Stimulated activated CD8-positive, alpha-beta memory T cell treated with anti-CD3 and anti-CD28 coated beads, Interleukin-12 subunit alpha, Interleukin-12 subunit beta, amount 100 ng/mL, for 1 hour (primary cell): ENCODE measurements around the gene KIAA2012.

Experiments
- DNase-seq: peaks from one replicate; pipeline ENCODE4 v3.0.0-alpha.2; 2020; ENCODE audit warnings: low read depth

Gene KIAA2012

DNA sequence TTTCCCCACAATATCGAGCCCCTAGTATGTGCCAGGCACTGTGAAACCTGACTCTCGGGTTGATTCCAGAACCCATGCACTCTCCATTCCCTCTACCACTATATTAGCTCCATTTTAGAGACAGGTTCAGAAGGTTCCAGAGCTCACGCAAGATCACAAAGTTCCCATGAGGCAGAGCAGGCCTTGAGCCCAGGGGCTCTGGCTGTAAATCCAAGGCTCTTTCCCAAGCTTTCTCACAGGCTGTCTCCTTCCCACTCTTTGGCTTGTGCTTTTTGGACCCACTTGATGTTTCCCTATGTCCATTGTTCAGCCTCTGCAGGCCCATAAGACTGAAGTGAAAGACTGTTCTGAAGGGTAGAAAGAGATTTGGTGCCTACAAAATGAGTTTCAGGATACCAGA is 15.7 kb downstream of the KIAA2012 start:
- DNase-seq: no peak

DNA sequence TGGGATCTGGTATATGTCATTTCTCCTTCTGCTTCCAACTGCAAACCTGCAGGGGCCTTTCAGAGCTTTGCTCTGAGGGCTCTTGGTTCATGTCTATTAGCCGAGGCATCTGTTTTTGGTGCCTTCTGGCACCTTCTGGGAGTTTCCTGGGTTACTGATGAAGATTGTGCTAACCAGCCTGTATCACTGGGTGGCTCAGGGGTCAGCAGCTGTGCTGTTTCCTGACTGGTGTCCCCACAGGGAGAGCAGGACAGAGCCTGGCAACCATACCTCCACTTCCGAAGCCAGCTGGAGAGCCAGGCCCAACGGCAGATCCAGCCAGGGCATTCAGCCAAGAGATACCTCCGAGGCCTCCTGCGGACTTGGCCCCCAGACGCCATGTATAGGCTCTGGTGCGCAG is 17.5 kb downstream of the KIAA2012 start:
- no peak for DNase-seq

DNA sequence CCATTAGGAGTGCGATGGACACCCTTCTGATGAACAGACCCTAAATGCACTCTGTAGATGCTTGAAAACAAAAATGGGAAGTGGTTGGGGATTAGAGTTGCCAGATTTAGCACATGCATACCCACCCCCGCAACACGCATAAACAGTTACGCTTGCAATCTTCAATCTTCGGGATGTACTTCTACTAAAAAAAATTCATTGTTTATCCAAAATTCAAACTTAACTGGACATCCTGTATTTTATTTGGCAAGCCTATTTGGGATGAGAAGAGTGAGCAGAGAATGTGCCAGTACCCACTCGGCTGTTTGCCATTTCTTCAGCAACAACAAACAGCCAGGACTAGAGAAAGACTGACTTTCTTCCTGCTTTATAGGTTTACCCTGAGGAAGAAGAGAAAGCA is 18.4 kb downstream of the KIAA2012 start:
- no peak for DNase-seq

DNA sequence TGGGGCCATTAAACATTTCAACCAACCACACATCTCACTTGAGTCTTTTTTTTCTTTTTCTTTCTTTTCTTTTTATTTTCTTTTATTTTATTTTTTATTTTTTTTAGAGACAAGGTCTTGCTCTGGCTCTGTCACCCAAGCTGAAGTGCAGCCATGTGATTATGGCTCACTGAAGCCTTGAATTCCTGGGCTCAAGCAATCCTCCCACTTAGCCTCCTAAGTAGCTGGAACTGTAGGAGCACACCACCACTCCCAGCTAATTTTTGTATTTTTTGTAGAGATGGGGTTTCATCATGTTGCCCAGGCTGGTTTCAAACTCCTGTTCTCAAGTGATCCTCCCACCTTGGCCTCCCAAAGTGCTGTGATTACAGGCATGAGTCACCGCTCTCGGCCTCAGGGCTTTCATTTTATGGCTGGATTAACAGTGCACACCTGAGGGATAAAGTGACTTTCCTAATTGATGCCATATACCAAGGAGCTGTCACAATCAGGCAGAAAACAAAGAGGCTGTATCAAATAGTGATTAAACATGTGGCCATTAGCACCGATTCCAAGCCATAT is 21.5 kb downstream of the KIAA2012 start:
- DNase-seq: no peak

DNA sequence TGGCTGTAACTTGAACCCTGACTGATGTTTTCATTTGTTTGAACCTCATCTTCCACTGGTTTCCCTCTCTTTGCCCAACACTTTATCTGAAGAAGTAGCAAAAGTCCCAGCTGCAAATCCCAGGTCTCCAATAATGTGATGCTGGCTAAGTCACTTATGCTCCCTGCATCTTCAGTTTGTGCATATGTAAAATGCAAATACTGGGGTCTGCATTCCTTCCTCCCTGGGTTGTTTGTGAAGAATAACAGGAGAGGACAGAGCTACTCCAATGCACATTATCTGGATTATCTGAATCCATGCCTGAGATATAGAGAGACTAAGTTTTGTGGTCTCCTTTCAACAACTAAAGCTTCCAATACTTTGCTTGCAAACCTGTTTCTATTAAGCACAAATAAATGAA is 22.2 kb downstream of the KIAA2012 start:
- no peak for DNase-seq

DNA sequence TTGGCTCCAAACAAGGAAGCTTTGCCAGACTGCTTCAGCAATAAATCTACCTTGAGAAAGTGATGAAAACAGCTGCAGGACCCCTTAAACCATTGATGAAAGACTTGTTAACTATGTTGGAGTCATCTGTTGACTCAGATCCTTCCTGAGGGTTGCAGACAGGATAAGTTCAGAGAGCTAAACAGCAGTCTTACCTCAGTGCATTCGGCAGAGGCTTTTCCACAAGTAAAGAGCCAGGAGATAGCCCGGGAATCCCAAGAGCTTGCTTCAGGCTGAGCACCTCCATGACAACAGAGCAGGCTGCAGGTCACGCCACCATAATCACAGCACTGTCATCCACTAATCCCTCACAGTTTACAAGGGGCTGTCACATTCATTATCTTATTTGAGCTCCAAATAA is 23.7 kb downstream of the KIAA2012 start:
- DNase-seq: no peak

DNA sequence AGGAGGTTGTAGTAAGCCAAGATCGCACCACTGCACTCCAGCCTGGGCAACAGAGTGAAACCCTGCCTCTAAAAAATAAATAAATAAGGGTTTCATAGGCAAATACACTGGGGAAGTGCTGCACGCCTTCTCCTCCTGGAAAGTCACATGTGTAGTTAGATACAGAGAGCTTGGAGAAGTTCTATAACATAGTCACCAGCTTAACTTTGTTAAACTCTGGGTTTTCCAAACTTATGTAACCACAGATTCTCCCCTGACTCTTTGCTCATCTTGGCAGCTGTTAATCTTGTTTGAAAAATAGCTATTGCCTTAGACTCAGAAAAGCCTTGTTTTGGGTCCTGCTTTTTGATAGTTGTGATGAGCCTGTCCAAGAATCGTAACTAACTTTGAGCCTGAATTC is 25.2 kb downstream of the KIAA2012 start:
- DNase-seq: no peak

DNA sequence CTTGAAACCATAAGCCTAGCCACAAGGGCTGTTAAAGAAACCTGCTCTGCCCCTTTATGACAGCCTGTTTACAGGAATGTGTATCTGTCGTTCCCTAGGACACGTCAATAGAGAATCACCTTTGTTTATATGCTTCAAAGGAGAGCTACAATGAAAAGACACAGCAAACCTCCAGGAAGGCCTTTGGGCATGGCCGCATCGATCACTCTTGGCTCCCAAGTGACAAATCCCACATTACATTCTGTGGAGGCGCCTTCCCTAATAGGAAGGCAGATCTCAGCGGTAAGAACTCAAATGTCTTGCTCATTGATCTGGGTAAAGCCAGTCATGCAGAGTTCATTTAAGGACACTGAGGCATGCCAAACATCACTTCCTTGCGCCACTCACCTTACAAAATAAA is 26.5 kb downstream of the KIAA2012 start:
- DNase-seq: no peak

DNA sequence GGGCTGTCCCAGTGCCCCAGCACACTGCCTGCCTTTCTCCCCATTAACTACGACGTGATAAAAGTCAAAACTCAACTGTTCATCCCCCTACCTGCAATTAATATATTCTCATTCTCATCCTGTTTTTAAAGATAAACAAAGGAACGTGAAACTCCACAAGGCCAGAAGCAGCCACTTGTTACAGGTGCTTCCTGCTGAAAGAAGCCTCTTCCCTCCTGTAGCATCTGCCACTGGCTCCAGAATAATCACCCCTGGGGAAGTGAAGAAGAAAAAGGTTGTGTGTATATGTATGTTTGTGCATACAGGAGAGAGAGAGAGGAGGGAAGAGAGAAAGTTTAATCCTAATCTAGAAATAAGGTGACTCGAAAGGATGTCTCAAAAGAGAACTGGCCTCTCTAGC is 27.1 kb downstream of the KIAA2012 start:
- DNase-seq: no peak

DNA sequence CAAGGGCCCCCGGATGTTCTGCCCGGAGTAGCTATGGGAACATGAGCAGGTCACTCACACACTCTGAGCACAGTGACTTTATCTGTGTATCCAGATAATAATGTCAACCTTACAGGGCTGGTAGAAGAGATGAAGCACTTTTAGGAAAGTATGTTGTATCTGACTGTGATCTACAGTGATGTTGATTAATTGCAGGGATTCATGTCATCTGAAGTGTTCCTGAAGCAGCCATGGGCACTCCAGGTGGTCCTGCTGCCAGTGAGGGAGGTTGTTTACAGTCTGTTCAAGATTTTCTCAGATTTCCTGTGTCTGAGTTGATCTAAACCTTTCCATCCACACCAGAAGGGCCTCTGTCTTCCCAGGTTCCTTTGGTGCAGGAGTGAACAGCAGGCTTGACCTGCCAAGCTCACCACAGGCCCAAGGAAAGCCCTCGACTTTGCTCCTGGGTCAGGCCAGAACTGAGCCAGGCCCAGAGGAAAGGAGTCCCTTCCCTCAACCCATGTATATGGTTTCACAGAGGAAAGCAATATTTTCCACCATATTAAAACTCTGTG is 28.0 kb downstream of the KIAA2012 start:
- DNase-seq: no peak

DNA sequence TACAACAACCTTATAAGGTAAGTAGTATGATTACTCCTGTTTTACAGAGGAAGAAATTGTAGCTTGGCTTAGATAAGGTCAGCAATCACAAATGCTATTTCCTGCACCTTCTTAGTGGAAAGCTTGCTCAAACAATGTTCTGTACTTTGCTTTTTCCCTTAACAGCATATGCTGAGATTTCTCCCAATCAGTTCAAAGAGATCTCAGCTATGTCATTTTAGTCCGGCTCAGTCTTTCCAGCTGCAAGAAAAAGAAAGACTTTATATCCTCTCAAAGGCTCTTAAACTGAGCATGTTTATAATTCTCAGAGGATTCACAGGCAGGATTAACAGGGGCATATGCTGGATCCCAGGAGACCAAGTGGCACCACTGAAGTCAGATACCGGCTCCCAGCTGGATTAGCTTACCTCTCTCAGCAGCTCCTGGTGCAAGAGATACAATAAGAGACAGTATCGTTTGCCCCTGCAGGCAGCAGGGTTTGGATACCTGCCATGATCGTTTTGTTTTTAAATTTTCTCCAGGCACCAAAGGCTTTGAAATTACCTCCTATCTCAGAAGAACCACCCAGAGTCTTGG is 29.5 kb downstream of the KIAA2012 start:
- DNase-seq: no peak

DNA sequence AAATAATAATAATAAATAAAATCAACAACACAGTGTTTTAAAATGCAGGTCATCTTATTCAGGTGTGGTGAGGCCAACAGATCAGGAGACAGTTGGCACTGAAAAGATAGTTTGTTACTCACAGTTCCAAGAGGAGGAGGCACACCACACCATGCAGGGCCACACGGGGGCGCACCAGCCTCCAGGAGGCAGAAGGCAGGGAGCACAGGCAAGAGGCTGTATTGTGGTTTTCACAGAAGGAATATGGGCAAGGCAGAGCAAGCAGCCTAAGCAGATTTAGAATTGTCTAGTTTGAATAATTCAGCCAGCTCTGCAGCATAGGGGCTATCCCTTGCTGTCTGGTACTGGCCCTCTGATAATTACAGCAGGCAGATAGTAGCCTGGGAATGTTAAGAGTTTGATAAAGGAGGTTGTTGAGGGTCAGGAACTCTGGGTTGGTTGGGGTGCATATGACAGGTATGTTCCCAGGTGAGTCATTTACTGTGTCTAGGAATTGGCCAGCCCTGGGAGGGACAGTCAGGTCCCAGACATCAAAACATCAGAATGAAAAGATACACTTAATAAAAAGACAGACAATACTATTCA is 31.3 kb downstream of the KIAA2012 start:
- DNase-seq: no peak

DNA sequence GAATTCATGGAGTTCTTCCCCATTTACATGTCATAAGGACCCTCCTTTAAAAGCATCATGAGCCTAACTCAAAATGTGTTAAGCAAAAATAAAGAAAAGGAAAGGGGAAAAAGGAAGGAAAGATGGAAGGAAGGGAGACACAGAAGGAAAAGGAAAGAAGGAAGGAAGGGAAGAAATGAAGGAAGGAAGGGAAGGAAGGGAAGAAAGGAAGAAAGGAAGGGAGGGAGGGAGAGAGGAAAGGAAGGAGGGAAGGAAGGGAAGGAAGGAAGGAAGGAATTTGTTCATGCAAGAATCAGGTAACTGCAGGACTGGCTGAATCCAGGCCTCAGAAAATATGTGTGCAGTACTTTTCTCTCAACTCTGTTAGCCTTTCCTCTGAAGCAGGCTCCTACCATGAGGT is 32.0 kb downstream of the KIAA2012 start:
- DNase-seq: no peak

DNA sequence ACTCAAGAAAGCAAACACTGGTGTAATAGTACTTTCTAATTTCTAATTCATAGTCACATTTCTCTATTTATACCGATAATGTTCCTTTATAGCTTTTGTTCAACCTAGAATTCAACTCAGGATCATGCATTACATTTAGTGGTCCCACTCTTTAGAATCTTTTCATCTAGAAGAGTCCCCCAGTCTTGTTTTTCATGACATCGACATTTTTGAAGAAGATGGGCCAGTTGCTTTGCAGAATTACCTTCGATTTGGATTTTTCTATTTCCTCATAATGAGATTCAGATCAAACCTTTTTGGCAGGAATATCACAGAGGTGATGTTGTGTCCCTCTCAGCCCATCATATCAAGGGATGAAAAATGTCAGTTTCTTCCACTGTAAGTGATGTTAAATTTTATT is 35.3 kb downstream of the KIAA2012 start:
- DNase-seq: no peak

DNA sequence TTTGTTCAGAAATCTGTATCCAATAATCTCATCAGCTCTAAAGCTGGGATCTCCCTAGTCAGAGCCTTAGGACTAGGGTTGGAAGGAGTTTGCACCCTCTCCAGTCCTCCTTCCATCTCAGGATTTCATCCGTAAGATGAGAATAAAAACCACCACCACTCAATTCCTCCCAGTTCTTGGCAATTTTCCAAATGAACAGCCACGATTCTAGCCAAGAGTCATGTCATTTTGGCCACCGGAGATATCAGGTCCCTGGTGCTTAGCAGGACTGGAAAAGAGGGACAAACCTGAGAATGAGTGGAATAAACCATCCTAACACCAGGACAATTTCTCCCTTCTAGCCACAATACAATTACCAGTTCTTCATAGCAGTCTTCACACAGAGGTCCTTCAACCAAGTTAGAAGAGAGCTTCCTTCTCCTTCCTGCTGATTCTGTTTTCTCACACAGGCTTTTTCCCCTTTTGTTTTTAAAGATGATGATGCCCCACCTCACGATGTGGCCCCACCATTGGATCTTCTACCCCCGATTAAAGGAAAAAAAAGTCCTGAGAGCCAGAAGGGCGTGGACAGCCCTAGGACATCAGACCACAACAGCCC is 36.2 kb downstream of the KIAA2012 start:
- DNase-seq: no peak

DNA sequence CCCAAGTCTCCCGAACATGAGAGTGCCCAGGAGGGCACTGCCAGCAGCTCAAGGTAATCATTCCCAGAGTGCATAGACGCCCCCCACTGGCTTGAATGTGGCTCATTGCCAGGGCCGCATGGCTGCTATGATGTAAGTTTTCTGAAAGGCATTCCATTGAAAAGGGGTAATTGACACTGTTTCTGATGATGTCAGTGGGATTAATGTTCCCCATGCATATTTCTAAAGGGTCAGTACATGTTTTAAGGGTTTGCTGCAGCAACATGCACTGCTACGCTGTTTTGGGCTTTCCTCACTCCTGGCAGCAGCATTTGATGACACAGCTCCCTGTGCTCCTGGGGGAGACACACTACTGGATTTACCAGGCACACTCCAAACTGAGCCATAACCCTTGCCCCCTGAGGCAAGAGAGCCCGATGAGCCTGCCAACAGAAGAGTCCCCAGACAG is 36.7 kb downstream of the KIAA2012 start:
- no peak for DNase-seq

DNA sequence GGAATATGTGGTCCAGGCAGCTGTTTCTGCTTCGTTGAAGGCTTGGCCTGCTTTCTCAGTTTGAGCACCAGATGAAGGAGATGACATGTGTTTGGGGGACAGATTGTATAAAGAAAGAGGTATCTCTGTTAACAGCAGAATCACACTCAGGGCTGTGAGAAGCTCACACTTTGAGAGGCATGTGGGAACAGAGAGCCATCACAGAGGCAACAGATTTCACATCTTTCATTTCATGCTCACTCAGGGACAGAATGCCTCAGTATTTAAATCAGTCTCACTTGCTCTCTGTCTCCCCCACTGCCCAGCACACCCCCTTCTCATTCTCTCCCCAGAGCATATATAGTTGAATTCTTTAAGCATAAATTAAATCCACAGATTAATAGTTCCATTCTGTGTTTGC is 37.4 kb downstream of the KIAA2012 start:
- no peak for DNase-seq

DNA sequence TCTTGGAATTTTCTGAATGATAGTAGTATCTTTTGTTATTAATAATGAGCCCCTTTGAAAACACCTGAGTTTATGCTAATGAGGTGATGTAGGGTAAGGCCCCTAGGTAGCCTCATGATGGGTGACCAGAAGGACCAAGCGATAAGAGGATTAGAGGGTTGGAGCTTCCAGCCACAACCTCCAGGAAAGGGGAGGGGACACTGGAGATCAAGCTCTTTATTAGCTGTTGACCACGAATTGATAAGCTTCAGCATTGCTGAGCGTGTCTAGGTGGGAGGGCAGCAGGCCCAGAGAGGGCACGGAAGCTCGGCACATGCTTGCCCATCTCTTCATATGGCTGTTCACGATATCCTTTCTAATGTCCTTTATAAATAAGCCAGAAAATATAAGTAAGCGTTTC is 39.0 kb downstream of the KIAA2012 start:
- no peak for DNase-seq

DNA sequence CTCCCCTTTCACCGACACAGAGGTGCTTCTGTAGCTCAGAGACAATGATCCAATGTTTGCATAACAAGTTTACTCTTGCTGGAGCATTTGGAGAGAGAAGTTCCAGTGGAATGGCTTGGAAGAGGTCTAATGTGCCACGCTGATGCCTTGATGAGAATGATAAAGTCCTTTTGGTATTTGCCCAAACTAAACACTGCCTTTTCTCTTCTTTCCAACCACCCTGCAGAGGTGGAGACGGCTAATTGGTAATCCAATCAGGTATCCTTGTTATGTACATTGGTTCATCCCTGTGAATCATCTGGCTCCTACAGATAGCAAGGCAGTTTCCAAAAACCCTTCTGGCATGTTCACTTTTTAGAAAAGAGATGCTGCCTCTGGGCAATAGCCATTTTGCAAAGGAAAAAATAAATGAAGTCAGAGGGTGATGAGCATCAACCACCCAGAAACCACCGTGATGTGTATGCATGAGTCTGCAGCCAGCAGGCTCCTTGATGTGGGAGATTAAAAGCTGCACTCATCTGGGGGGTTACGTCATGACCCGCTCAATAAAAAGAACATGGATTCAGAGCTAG is 40.6 kb downstream of the KIAA2012 start:
- no peak for DNase-seq

DNA sequence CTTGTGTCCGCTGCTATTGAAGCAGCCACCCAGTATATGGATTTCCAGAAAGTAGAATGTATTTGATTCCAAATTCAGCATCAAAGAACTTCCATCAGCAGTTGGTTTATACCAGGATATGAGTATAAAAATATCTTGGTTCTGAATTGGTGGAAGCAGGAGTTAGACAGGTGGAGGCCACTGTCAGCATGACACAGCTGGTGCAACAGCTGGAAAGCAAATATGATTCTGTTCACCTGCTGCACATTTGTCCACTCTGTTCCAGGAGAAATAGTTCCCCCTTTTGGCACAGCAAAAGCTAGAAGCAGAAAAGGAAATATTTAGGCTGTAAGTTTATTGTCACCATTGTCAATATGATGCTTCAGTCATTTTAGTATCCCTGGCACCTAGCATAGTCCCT is 41.2 kb downstream of the KIAA2012 start:
- no peak for DNase-seq

DNA sequence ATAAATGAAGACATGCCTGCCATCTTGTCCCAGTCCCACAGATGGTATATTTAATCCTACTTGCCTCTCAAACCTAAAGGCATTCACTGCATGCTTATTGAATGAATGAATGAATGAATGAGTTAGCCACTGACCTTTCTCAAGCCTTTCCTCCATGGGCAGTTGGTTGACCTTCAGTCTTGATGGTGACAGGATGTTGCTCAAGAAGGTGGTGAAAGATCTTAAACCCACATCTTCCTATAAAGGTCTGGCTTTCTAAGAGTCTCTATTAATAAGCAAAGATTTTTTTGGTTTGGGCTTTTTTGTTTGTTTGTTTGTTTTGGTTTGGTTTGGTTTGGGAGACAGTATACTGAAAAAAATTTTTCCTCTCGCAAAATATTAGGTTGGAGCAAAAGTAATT is 41.7 kb downstream of the KIAA2012 start:
- DNase-seq: no peak

DNA sequence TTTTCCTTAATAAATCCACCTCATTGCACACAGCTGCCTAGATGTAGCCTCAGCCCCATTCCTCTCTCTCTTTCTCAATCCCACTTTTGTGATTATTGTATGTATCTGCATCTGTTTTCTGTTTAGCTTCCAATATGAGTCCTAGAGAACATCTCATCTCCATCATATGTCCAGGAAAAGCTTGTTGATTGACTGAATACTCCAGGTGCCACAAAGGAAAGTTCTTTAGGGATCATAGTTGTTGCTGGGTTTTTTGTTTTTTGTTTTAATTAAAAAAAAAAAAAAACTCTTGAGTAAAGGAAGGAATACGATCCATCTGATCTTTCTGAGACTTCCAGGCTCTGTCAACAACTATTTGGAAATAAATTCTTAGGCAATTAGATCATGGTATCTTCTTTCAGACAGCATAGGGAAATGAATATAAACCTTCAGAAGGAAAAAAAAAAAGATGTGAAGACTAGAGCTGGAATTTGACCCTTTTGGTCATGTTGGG is 42.5 kb downstream of the KIAA2012 start:
- no peak for DNase-seq

DNA sequence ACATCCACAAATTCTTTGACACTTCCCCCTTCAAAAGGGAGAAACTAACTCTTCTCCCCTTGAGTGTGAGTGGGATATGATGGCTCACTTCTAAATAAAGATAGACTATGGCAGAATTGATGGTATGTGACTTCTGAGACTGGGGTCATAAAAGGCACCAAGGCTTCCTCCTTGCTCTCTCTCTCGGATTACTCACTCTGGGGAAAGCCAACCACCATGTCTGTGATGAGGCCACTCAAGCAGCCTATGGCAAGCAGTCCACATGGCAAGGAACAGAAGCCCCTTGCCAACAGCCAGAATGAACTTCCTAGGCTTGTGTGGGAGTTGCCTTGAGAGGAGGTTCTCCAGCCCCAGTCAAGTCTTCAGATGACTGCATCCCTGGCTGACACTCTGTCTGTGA is 43.6 kb downstream of the KIAA2012 start:
- no peak for DNase-seq
